Esophagus muscularis mucosa (tissue), 4 donors: ENCODE results near the gene BICD1. TPM values are rescaled to one million over a fixed set of nuclear protein-coding genes. Genes with fewer than 3 reads are reported as not detected.

ENCODE experiments used
- DNase-seq: peaks from one replicate; pipeline ENCODE4 v3.0.0-alpha.2; 2017; ENCODE audit errors: extremely low spot score
- H3K27ac ChIP-seq, 4 donors: fragments of 200-600 bp; sonication (generic); replicated peaks in 1 of 4; 1 replicate in 3 of 4; 2 replicates in 1 of 4; pipeline ENCODE4 v1.5.1; 2016 to 2019; ENCODE audit warnings: mild to moderate bottlenecking in 1 of 4
- H3K27me3 ChIP-seq, 4 donors: fragments of 200-600 bp; sonication (generic); one replicate each; pipeline versions ENCODE4 v1.5.1 to v1.6.0; 2016 to 2019
- H3K36me3 ChIP-seq, 4 donors: fragments of 200-600 bp; sonication (generic); one replicate each; pipeline ENCODE4 v1.5.1; 2016 to 2019
- H3K4me1 ChIP-seq, 4 donors: fragments of 200-600 bp; sonication (generic); one replicate each; pipeline ENCODE4 v1.5.1; 2016 to 2019
- H3K4me3 ChIP-seq, 4 donors: fragments of 200-600 bp; sonication (generic); 1 replicate in 2 of 4; 2 replicates in 2 of 4; pipeline ENCODE4 v1.5.1; 2016 to 2019; ENCODE audit warnings: mild to moderate bottlenecking in 4 of 4, moderate library complexity in 1 of 4
- H3K9me3 ChIP-seq, 4 donors: fragments of 200-600 bp; sonication (generic); 1 replicate in 3 of 4; 2 replicates in 1 of 4; pipeline ENCODE4 v1.5.1; 2016 to 2019
- CTCF ChIP-seq, 3 experiments: fragments of 200-600 bp in 2 of 3; fragments of 450-650 bp in 1 of 3; sonication (generic) in 2 of 3; IDR thresholded peaks; one replicate each; pipeline ENCODE4 v1.5.1; 2017 to 2019; ENCODE audit warnings: antibody characterized with exemption in 3 of 3, mild to moderate bottlenecking in 2 of 3, moderate library complexity in 1 of 3
- EP300 ChIP-seq: sonication (generic); formaldehyde crosslinking; IDR thresholded peaks from one replicate; pipeline ENCODE4 v1.6.1; 2017; ENCODE audit warnings: antibody characterized with exemption
- POLR2A ChIP-seq: fragments of 450-650 bp; IDR thresholded peaks from one replicate; pipeline ENCODE4 v1.6.1; 2017; ENCODE audit warnings: antibody characterized with exemption, moderate library complexity, mild to moderate bottlenecking, low read depth
- POLR2AphosphoS5 ChIP-seq, 2 donors: sonication (generic); formaldehyde crosslinking; IDR thresholded peaks; one replicate each; pipeline ENCODE4 v1.6.1; 2017; ENCODE audit warnings: antibody characterized with exemption in 2 of 2
- WGBS: methylation state at CpG from one replicate; pipeline ENCODE4 v1.1.5; 2018; 5-methylcytosine and 5-hydroxymethylcytosine counted together
- intact Hi-C: fragments of 100-400 bp; cut with DNase I; formaldehyde crosslinking; loops from one replicate; pipeline ENCODE4 v1.15.1; 2023
- total RNA-seq, 4 donors: library from RNA; depleted of rRNA; stranded (reverse); fragments of >200 nt; gene quantifications; one replicate each; pipeline versions ENCODE4 v1.1.0 to v1.2.1, GENCODE V29; 2016

BICD1 gene
- total RNA-seq, 4 donors from 2014 or later, result 6.8 to 14.1 (median 10.2) TPM

- intact Hi-C loops, result no loop called here
- no peaks in the 10 kb centered on the region for H3K4me1 ChIP-seq
- H3K4me3 ChIP-seq, result no peak overlapping the region
- H3K27me3 ChIP-seq, result no peaks in the 10 kb centered on the region
- TF ChIP-seq POLR2A (no peak), EP300 (no peak), POLR2AphosphoS5 (IDR thresholded peaks at IDR 0.05) (no peak), CTCF (IDR thresholded peaks at IDR 0.05) (no peak)
- H3K9me3 ChIP-seq, result peaks cover 0 to 10% (median 2%) of the 10 kb centered on the region in 4 donors
- no peak for DNase-seq
- H3K36me3 ChIP-seq, result no peaks in the 10 kb centered on the region
- H3K27ac ChIP-seq, result no peak overlapping the region
These were observed 32.2 kb upstream of the BICD1 start for GRCh38 chr12:32074432-32074831.

DNA sequence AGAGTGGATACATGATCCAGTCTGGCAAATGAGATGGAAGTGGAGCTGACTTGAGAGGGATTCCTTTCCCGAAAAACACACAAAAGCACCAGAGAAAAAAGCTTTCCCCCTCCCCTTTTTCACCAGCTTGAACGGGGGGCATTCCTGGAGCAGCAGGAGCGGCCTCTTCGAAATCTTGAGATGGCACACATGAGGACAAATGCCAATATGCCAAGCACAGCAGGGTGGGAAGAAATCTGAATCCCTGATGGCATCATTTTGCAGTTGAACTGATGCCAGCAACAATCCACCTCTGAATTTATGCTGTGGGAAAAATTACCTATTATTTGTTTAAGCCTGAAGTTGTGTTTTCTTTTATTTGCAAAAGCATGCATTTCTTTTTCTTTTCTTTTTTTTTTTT, 29.7 kb upstream of the BICD1 start:
- Histone ChIP-seq H3K4me1 (no peaks in the 10 kb centered on the region), H3K9me3 (peaks cover 0 to 10% (median 2%) of the 10 kb centered on the region in 4 donors), H3K4me3 (no peak overlapping the region), H3K36me3 (no peaks in the 10 kb centered on the region), H3K27ac (no peak overlapping the region), H3K27me3 (no peaks in the 10 kb centered on the region)
- no peak for DNase-seq
- intact Hi-C loops, result no loop called here
- TF ChIP-seq POLR2A (no peak), POLR2AphosphoS5 (IDR thresholded peaks at IDR 0.05) (no peak), EP300 (no peak), CTCF (IDR thresholded peaks at IDR 0.05) (no peak)
- 87% methylated on average over 4 of the region's 4 CpGs for WGBS

GRCh38 chr12:32080435-32080834, 26.2 kb upstream of the BICD1 start:
- intact Hi-C loops, result no loop called here
- no peak overlapping the region for H3K27ac ChIP-seq
- WGBS, result 81% methylated on average over 3 of the region's 3 CpGs
- TF ChIP-seq POLR2AphosphoS5 (IDR thresholded peaks at IDR 0.05) (no peak), POLR2A (no peak), CTCF (IDR thresholded peaks at IDR 0.05) (no peak)
- H3K4me1 ChIP-seq, result no peaks in the 10 kb centered on the region
- H3K9me3 ChIP-seq, result no peaks in the 10 kb centered on the region
- no peak for DNase-seq
- H3K27me3 ChIP-seq, result no peaks in the 10 kb centered on the region
- no peak overlapping the region for H3K4me3 ChIP-seq
- H3K36me3 ChIP-seq, result no peaks in the 10 kb centered on the region

DNA sequence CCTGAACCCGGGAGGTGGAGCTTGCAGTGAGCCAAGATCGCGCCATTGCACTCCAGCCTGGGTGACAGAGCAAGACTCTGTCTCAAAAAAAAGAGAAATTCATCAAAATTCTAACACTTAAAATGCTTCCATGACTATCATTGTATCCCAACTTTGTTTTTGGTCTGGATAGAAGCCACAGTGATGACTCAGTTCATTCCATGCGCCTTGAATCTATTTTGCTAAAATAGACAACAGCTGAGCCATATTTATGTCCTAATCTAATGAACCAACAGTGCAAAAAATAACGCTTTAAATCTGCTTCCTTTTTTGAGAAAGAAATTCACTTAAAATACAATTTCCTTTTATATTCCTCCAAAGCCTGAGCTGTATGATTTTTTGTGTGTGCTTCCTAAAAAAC, 23.2 kb upstream of the BICD1 start:
- no peaks in the 10 kb centered on the region for H3K27me3 ChIP-seq
- H3K36me3 ChIP-seq, result no peaks in the 10 kb centered on the region
- TF ChIP-seq CTCF (IDR thresholded peaks at IDR 0.05), result no peak
- TF ChIP-seq POLR2A, result no peak
- TF ChIP-seq EP300, result no peak
- no peak for TF ChIP-seq POLR2AphosphoS5 (IDR thresholded peaks at IDR 0.05)
- DNase-seq, result no peak
- no peak overlapping the region for H3K4me3 ChIP-seq
- H3K4me1 ChIP-seq, result no peaks in the 10 kb centered on the region
- 68% methylated on average over 5 of the region's 5 CpGs for WGBS
- H3K27ac ChIP-seq, result no peak overlapping the region
- intact Hi-C loops, result no loop called here
- H3K9me3 ChIP-seq, result no peaks in the 10 kb centered on the region

GRCh38 chr12:32084017-32084688, 22.5 kb upstream of the BICD1 start:
- no peak for DNase-seq
- no peak overlapping the region for H3K27ac ChIP-seq
- no peaks in the 10 kb centered on the region for H3K4me1 ChIP-seq
- TF ChIP-seq EP300, result no peak
- TF ChIP-seq POLR2A, result no peak
- TF ChIP-seq POLR2AphosphoS5 (IDR thresholded peaks at IDR 0.05), result no peak
- no peak for TF ChIP-seq CTCF (IDR thresholded peaks at IDR 0.05)
- H3K36me3 ChIP-seq, result no peaks in the 10 kb centered on the region
- no peak overlapping the region for H3K4me3 ChIP-seq
- H3K9me3 ChIP-seq, result no peaks in the 10 kb centered on the region
- WGBS, result 72% methylated on average over 9 of the region's 9 CpGs
- intact Hi-C loops, result no loop called here
- H3K27me3 ChIP-seq, result no peaks in the 10 kb centered on the region
